Endothelial cell of umbilical vein (primary cell): ENCODE results near the gene BCL2L14.

Experiments
- CTCF ChIP-seq, 2 donors: IDR thresholded peaks; 1 replicate in 1 of 2; 2 replicates in 1 of 2; pipeline ENCODE4 v1.5.1; 2011; ENCODE audit warnings: low read length in 2 of 2, mild to moderate bottlenecking in 2 of 2, moderate library complexity in 2 of 2, control low read depth in 1 of 2, inconsistent platforms in 1 of 2, low read depth in 1 of 2; ENCODE audit not compliant: insufficient read depth in 1 of 2; ENCODE audit errors: extremely low read depth in 1 of 2
- EZH2 ChIP-seq: IDR thresholded peaks from 2 replicates; pipeline ENCODE4 v1.6.1; 2012; ENCODE audit warnings: borderline replicate concordance, low read depth, mild to moderate bottlenecking, moderate library complexity, low read length, inconsistent platforms; ENCODE audit not compliant: severe bottlenecking
- FOS ChIP-seq: IDR thresholded peaks from 2 replicates; pipeline ENCODE4 v1.6.1; 2011; ENCODE audit warnings: mild to moderate bottlenecking, low read length, moderate library complexity, borderline replicate concordance; ENCODE audit not compliant: insufficient read depth
- JUN ChIP-seq: IDR thresholded peaks from 2 replicates; pipeline ENCODE4 v1.6.1; 2011; ENCODE audit warnings: borderline replicate concordance, low read depth; ENCODE audit not compliant: insufficient read length, insufficient read depth
- MAX ChIP-seq: IDR thresholded peaks from 2 replicates; pipeline ENCODE4 v1.6.1; 2011; ENCODE audit not compliant: insufficient read depth, insufficient read length
- MYC ChIP-seq: IDR thresholded peaks from one replicate; pipeline ENCODE4 v1.6.1; 2011; ENCODE audit warnings: mild to moderate bottlenecking, low read depth, low read length
- POLR2A ChIP-seq: IDR thresholded peaks from 2 replicates; pipeline ENCODE4 v1.6.1; 2012; ENCODE audit warnings: low read depth, mild to moderate bottlenecking, control low read depth, low read length
- POLR2AphosphoS5 ChIP-seq: IDR thresholded peaks from 2 replicates; pipeline ENCODE4 v1.6.1; 2012; ENCODE audit warnings: low read depth, mild to moderate bottlenecking, control low read depth, low read length, moderate library complexity; ENCODE audit not compliant: insufficient read depth

- TF ChIP-seq CTCF (IDR thresholded peaks at IDR 0.05; ENCODE audit: extremely low read depth in 1 of 2, insufficient read depth in 1 of 2, low read depth in 1 of 2, low read length in 2 of 2) = no peak
- no peak for TF ChIP-seq POLR2A
- TF ChIP-seq EZH2 = no peak
- TF ChIP-seq FOS = no peak
- TF ChIP-seq POLR2AphosphoS5 = no peak
- TF ChIP-seq JUN = no peak
- no peak for TF ChIP-seq MYC
- no peak for TF ChIP-seq MAX
Observed at GRCh38 chr12:12087693-12088034, 16.9 kb downstream of the BCL2L14 start.
